Cardiac fibroblast (primary cell): Measurements from ENCODE around the gene TRHDE.

ENCODE experiments used
- DNase-seq, 2 donors: peaks; one replicate each; pipeline versions ENCODE4 v3.0.0 to v3.0.0-alpha.2; 2010; ENCODE audit warnings: low read depth in 2 of 2
- H3K4me3 ChIP-seq, 2 donors: replicated peaks in 1 of 2; 1 replicate in 1 of 2; 2 replicates in 1 of 2; pipeline ENCODE4 v1.5.1; 2011; ENCODE audit warnings: low read depth in 2 of 2, low read length in 2 of 2, mild to moderate bottlenecking in 2 of 2, moderate library complexity in 1 of 2
- TF ChIP-seq, protein P1 (sequence below): IDR thresholded peaks from one replicate; pipeline ENCODE4 v1.5.1; 2011; ENCODE audit warnings: low read depth, mild to moderate bottlenecking, low read length, inconsistent platforms

The TRHDE gene

DNA sequence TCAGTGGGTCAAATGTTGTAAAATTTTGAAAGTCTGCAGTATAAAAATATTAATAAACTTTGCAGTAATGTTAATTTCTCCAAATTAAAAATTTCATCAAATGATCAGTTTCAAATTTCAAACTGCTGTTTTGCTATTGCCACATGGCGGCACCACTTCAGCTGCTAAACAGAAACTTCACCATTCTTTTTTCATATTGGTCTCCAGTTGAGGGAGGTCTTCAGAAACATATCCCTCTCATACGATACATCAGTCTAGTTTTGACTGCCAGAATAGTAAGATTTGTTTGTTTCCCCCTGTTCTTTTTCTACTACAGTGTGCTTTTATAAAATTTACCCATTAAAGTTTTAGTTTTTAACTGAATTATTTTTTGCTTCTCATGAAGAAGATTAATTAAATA lies 4.2 kb upstream of the TRHDE start:
- H3K4me3 ChIP-seq: no peak overlapping the region
- TF ChIP-seq, protein P1, sequence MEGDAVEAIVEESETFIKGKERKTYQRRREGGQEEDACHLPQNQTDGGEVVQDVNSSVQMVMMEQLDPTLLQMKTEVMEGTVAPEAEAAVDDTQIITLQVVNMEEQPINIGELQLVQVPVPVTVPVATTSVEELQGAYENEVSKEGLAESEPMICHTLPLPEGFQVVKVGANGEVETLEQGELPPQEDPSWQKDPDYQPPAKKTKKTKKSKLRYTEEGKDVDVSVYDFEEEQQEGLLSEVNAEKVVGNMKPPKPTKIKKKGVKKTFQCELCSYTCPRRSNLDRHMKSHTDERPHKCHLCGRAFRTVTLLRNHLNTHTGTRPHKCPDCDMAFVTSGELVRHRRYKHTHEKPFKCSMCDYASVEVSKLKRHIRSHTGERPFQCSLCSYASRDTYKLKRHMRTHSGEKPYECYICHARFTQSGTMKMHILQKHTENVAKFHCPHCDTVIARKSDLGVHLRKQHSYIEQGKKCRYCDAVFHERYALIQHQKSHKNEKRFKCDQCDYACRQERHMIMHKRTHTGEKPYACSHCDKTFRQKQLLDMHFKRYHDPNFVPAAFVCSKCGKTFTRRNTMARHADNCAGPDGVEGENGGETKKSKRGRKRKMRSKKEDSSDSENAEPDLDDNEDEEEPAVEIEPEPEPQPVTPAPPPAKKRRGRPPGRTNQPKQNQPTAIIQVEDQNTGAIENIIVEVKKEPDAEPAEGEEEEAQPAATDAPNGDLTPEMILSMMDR: peak; percentile 20
- no peak for DNase-seq

DNA sequence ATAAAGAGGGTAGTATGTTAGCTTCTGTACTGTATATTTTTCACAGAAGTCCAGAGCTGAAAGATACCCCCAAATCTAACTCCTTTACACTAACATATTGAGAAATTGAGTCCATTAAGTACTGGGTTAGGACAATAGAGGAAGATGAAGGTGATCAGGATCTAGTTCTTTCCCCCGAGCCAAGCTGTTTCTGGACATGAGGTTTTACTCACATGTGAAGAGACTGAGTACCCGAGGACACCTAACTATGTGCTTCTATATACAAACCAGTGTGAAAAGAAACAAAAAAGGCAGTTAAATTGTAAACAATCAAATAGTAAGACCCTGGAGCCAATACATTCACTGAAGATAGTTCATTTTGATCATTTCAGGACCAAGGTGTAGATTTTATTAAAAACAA lies 3.8 kb upstream of the TRHDE start:
- no peak overlapping the region for H3K4me3 ChIP-seq
- DNase-seq: no peak
- TF ChIP-seq, protein P1: no peak

DNA sequence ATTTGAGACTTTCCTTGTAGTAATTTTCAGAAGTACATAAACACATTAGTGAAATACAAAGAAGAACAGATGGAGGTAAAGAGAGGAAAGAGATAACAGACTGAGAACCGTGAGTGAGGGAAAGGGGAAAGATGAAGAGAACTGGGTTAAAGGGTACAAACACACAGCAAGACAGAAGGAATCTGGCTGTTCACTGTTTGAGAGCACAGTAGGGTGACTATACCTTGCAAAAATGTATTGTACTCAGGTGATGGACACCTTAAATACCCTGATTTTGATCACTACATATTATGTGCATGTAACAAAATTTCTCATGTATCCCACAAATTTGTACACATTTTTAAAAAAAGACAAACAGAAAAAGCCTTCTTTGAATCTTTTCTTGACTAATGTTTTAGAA lies 2.7 kb upstream of the TRHDE start:
- TF ChIP-seq, protein P1: no peak
- no peak for DNase-seq
- H3K4me3 ChIP-seq: no peak overlapping the region

DNA sequence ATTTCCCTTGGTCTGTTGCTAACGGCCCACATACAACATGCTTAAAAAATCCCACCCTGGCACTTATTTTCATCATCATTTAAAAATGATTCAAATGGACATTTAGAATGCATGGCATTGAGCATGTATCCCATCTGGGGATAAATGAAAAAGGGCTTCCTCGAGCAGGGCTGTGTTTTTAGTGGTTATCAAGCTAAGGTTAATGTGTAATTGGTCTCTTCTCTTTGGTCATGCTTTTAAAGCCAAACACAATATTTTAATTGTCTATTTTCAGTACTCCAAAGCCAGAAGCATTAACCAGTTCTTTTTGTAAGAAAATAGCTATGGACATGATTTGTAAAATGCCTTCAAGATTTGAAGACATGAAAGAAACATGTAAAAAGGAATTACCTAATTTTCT lies 1.9 kb upstream of the TRHDE start:
- no peak overlapping the region for H3K4me3 ChIP-seq
- TF ChIP-seq, protein P1: no peak
- no peak for DNase-seq

DNA sequence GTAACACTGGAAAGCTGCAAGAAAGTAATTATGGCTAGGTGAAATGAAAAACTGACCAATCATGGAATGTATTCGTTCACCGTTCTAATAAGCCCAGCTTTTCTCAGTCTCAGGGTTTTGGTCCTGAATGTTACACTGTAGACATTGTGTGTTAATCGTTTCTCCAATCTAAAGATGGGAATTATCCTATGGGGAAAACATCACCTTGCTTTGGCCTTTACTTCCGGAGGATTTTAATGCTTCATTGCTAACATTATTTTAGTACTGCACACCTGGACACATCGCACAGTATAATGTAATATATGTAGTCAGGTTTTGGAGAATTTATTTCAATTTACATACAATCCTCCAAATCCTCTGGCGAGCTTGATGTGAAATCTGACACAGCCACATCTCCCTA lies 1.2 kb upstream of the TRHDE start:
- H3K4me3 ChIP-seq: no peak overlapping the region
- TF ChIP-seq, protein P1: no peak
- no peak for DNase-seq

DNA sequence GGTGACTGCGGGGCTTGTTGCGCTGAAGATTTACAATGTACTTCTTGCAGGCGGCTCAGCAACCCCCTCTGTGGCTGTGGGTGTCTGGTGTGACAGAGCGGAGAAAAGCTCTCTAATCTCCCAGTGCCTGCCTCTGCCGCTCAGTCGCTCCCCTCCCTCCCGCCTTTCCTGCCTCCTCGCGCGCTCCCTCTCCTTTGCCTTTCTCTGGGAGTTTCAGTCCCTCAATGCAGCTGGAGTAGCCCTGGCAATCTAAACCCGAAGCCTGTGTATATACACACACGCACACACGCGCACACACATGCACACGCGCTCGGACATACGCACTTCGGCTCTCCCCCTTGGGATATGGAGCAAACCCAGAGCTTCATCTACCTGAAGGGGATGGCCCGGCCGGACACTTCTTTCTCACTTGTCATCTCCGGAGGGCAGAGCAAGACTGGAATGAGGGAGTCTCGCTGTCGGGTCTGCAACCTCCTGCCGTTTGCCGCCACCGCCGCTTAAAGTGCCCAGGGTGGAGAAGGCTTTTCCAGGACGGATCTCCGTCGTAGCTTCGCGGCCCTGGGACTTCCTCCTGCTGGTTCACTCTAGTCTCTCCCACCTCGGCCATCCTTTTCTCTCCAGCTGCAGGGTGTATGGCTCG lies 599 bp upstream of the TRHDE start:
- H3K4me3 ChIP-seq: peak overlapping the region; percentile 54
- TF ChIP-seq, protein P1: no peak
- DNase-seq: peak in 1 of 2 donors; percentile 14
